LNCAP (cell line): ENCODE data around the gene FAM222A.

Experiments used
- CTCF ChIP-seq: fragments of 450-650 bp; IDR thresholded peaks from 2 replicates; pipeline ENCODE4 v1.5.1; 2017; ENCODE audit warnings: mild to moderate bottlenecking

FAM222A gene

GRCh38 chr12:109803678-109804077 lies 90.1 kb downstream of the FAM222A start:
- TF ChIP-seq CTCF = no peak

GRCh38 chr12:109804820-109805761 lies 91.5 kb downstream of the FAM222A start:
- peak; percentile 94 for TF ChIP-seq CTCF

GRCh38 chr12:109807954-109808643 lies 94.5 kb downstream of the FAM222A start:
- TF ChIP-seq CTCF = no peak

GRCh38 chr12:109808876-109809646 lies 95.4 kb downstream of the FAM222A start:
- no peak for TF ChIP-seq CTCF

GRCh38 chr12:109810954-109811623 lies 97.5 kb downstream of the FAM222A start:
- no peak for TF ChIP-seq CTCF

GRCh38 chr12:109811624-109811995 lies 98.0 kb downstream of the FAM222A start:
- no peak for TF ChIP-seq CTCF

- no peak for TF ChIP-seq CTCF
These were observed 100.3 kb downstream of the FAM222A start for GRCh38 chr12:109813810-109814416.
